Measurements from ENCODE around the gene ITPA.
A peak's percentile ranks its signal among the peaks of the same experiment; 100 is the strongest.
"Not testable (repeated sequence)": the region's sequence is repeated elsewhere in the genome, so short reads cannot be mapped to it uniquely, and the experiment has no call there.

The ITPA gene

DNA sequence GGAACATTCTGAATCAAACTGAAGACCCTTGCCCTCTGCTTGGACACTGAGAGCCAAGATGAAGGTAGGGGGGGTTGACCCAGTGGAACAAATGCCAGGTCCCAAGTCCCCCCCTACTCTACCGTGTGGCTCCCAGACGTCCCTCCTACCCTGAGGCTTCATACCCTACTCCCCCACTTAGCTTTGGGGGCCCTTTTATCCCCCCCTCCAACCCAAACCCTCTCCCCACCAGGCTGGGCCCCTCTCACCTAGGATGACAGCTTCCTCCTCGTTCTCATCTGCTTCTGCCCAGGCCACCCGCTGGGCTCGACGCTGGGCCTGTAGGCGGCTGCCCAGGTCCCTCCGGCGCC is 6.4 kb upstream of the ITPA start:
- DNase-seq, result no peak

DNA sequence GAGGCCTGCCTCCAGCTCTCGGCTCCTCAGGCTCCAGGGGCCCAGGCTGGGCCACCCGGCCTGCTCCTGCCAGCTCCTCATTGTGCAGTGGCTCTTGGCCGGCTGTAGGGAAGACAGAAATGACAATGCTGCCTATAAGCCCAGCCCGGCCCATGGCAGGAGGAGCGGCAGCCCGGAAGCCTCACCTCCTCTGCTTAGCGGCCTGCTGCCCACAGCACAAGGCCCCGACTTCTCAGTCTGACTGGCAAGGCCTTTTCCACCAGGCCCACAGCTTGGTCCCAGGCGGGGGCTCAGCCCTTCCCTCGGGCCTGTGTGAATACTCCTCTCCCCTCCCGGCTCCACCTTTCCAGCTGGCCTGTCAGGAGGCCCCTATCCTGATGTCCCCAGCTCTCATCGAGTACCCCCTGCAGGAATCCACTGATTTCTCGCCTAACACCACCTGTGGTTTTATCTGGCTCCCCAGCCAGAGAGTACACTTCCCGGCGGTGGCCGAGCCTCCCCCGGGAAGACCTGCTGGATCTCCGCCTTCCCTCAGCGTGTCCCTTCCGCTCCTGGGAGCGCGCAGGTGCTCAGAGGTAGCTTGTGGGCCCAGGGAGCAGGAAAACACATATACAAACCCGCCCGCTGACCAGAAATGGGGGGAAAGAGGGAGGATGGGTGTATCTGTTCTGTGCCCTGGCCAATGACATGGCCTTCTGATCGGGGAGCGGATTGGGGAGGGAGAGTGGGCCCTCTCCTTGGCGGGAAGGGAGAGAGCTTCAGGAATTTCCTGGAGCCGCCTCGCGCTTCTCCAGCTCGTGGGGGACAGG is 5.8 kb upstream of the ITPA start:
- DNase-seq, result peak; percentile 58

DNA sequence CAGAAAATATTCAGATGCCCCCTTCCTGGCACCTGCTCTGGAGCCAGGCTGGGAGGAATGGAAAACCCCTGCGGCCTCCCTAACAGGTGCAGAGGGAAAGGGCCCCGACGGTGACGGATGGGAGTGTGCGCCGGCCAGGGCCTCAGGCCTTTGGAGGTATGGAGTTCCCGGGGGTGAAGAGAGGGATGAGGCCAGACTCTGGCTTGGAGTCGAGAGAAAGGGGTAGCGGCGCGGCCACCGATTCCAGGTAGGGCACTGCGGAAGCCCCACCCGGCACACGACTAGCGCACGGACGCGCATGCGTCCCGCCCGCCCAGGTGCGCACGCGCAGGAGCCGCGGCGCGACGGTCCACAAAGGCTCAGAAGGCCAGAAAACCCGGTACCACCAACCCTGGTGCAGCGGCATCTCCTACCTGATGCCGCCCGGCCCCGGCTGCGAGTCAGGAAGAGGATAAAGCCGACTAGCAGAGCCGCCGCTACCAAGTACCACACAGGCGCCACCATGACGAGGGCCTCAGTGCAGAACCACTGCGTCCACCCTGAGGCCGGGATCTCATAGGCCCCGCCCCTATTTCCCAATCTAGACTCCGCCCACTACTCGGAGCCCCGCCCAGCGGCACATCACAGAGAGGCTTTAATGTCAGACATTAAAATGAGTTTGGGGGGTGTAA is 5.0 kb upstream of the ITPA start, which contains the start of gene DDRGK1:
Gene DDRGK1 (minus strand): TSS at position 559 of the 671 bp plus-strand sequence. CDS start 55 bp downstream, at position 504.
- DNase-seq, result peak; percentile 88

DNA sequence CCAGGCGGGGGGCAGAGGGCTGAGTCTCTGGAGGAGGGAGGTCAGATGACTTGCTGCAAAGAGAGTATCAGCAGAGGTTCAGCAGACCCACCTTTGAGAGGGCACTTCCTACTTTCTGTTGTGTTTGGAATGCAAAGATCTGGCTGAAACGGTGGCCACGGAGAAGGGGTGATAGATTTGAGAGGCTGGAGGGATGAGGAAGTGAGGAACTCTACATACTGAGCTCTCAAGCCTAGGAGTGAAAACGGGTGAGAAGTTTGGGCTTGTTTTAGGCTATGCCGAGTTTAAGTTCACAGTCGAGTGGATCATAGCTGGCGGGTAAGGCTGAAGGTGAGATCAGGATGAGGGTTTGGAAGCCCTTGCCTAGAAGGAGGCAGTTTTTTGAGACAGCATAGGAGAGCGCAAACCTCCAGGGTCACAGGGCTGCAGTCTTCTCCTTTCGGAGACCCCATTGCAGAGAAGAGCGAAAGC is 477 bp upstream of the ITPA start:
- no peak for DNase-seq

DNA sequence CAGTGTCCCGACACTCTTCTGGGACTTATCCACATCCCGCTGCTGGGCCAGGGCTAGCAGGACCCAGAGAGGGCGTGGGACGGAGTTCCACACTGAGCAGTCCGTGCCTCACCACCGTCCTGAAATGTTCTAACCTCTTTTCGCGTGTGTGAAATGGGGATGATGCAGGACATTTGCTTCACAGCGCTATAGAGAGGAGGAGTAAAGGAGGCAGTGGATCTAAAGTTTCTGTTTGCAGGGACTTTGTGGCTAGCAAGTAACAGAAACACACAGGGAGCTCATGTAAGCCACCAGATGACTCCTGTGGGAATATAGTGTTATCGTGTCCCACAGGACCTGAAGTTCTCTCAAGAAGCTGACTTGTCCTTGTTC is 634 bp downstream of the ITPA start:
- no peak for DNase-seq

DNA sequence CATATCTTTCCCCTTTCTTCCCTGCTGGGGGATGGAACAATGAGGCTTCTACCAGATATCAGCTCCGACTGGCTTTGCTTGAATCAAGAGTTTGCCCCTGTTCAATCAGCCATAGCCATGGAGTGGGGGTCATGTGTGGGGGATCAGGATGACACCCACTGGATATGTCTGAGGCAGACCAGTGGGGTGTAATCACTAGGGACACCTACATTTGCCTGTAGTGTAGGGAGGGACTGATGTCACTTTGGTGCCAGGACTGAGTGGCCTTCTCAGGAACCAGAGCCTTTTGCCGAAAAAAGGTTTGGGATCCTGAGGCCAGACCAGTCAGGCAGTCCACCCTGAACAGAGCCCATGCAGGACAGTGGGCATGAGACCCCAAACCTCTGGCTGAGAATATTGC is 1.0 kb downstream of the ITPA start:
- no peak for DNase-seq

DNA sequence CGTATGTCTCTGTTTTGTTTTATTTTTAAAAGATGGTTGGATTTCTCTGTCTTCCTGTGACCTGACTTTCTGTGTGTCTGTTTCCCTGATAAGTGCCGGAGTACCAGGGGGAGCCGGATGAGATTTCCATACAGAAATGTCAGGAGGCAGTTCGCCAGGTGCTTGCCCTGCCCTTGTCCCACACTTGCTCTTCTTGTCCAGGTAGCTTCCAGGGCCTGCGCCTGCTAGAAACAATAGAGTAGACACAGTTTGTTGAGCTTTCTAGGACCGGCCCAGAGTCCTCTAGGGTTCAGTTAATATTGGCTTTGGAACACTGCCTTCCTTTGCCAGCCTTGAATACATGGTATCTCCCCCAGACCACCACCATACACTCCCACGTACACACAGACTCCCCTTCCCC is 3.9 kb downstream of the ITPA start:
- no peak for DNase-seq

DNA sequence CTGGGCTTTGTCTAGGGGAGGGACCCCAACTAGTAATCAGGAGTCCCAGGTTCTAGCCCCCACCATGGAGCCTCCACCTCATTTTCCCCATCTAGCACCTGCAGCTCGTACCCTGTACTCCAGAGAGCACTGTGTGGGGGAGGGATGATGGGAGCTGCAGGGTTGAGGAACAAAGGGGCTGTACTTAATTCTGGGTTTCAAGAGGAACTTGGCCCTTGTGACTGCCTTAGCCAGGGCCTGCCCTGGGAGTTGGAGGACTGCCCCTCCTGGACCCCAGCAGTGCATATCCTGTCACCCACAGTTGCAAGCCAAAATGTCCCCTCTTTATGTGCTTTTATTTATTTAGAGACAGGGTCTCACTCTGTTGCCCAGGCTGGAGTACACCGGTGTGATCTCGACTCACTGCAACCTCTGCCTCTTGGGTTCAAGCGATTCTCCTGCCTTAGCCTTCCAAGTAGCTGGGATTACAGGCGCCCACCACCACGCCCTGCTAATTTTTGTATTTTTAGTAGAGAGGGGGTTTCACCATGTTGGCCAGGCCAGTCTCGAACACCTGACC is 6.1 kb downstream of the ITPA start:
- not testable (repeated sequence) for DNase-seq

DNA sequence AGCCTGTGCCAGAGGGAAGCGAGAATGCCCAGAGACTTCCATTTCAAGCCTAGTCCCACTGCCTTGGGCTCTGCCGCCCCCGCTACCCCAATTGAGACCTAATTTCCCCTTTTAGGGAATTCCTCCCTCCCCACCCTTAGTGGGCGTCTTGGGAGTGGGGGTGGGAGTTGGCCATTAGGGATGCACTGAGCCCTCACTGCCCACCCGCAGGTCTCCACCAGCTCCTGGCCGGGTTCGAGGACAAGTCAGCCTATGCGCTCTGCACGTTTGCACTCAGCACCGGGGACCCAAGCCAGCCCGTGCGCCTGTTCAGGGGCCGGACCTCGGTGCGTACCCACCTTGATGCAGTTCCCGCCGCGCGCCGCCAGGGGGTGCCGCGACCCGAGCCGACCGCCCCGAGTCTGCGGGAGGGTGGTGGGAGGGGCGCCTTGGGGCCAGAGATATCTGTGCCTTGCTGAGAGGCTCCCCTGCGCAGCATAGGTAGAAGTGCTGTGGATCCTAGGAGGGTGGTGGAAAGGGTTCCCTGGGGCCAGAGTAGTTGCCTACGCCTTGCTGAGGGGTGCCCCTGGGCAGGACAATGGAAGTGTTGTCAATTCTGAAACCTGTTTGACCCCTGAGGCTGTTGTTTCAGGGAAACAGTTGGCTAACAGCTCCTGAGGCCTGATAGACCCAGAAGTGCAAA is 9.2 kb downstream of the ITPA start:
- peak; percentile 63 for DNase-seq

DNA sequence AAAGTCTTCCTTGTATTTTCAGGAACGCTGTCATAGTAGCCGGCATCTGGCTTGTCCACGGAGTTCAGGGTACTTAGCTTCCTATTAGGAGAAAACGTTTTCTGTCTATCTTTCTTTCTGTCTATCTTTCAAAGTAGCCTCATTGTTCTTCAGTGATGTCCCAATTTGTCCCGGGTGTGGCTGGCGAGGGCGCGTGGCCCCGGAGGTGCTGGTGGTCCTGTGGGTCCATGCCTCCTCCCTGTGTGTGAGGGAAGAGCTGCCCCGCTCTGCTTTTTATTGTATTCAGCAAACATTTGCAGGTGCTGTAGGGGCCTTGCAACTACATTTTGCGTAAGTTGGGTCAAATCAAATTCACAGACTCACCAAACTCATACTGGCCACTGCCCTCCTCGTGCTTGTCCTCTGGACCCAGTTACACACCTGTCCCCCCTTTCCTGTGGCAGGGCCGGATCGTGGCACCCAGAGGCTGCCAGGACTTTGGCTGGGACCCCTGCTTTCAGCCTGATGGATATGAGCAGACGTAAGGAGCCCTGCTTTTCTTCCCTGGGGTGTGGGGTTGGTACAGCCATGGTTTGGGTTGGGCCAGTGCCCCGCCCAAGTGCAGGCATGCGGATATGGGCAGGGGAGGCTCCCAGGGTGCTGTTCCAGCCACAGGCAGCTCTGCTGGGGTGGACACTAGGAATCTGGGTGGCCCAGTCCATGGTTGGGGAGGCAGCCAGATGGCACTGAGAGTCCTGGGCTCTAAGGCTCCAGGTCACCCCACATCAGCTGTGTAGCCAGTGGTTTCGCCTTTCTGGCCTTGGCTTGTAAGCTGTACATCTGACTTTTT is 12.3 kb downstream of the ITPA start:
- no peak for DNase-seq

DNA sequence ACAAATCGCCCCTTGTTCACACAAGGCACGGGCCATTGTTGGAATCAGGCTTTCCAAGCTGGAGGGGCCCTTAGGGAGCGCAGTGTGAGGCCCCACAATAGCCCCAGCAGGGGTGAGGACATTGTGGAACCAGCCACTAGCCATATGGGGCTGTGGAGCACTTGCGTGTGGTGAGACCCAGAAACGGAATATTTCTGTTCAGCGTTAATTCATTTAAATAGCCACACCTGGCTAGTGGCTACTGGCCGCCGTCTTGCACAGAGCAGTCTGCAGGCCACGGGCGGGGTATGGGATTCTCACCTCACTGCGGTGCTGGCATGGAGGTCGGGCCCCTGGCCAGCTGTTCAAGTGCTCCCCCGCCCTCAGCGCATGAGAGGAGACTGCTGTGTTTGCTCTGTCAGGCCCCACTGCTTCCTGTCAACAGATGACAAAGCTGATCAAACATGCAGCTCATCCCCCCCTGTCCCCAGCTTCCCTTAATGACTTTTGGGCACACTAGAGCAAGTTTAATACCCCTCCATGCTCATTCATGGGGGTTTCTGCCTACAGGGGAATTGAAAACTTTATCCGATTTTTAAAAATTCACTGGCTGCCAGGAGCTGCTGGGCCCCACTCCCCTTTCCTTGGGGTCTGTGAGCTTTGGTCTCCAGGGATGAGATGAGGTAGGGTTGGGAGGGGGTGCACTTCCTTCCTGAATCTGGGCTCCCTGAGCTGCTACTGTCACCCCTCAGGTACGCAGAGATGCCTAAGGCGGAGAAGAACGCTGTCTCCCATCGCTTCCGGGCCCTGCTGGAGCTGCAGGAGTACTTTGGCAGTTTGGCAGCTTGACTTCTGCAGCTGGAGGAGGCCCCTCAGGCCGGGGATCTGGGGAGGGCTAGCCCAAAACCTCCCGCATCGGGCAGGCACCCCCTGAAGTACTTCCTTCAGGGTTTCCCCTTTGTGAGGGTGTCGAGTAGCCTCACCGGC is 13.6 kb downstream of the ITPA start:
- DNase-seq, result peak; percentile 99

DNA sequence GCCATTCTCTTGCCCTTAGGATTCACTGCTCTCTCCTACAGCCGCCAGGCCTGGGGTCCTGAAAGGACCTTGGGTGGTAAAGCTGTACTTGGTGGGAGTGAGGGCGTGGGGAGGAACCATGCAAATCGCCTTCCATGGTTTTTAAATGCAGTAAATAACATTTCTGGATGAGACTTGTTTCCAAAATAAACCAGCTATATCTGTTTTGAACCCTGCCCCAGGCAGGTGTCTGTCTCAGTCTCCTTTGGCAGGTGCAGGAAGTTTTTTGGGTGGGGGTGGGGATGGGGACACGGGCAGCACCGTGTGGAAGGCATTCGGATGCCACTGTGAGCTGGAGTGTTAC is 14.3 kb downstream of the ITPA start:
- no peak for DNase-seq

DNA sequence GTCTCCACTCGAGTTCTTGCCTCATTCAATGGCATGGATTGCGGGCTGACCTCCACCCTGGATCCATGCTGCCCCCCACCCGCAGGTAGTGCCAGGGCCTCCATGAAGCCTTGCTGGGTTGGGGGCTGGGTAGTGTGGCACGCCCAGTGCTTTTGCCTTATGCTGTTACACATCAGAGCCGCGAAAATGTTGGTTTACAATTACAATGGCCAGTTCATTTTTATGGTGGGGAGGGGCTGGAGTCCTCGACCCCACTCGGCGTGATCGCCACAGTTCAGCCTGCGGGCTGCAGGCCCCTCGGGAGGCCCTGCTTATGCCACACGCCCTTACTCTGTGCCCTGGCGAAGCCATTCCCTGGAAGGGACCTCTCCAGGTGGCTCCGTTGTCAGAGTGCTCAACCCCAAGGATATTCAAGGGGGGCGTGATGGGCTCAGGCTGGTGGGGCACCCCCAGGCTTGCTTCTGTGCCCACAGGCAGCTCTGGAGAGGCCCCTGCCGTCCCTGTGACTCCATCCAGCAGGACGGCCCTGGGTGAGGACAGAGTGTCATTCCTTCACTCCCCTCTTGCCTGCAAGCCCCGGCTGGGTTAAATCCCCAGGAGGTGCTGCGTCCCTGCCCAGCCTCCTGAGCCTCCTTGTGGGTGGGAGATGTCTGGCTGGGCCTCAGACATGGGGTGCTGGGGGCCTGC is 14.8 kb downstream of the ITPA start:
- DNase-seq, result no peak

DNA sequence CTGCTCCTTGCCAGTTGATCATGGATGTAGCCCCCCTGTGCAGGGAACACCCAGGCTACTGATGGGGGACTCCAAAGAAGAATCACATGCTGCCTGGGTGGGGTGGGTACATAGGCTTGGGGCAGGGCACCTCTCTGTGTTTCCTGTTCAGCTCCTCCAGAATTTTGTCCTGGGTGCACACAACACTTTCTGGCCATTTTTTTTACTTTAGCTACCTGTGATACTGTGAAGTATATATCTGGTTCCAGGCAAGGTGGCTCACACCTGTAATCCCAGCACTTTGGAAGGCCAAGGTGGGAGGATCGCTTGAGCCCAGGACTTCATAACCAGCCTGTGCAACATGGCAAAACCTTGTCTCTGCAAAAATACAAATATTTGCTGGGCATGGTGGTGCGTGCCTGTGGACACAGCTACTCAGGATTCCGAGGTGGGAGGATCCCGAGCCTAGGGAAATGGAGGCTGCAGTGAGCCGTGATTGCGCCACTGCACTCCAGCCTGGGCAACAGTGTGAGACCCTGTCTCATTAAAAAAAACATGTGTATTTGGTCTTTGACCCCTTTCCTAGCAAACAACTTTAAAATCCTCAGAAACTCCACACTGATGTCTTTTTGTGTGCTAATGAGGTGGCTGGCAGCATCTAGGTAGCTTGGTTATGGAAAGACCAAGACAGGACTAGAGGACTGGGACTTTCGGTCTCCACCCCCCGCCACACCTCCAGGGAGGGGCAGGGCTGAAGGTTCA is 15.6 kb downstream of the ITPA start:
- DNase-seq, result peak; percentile 19

DNA sequence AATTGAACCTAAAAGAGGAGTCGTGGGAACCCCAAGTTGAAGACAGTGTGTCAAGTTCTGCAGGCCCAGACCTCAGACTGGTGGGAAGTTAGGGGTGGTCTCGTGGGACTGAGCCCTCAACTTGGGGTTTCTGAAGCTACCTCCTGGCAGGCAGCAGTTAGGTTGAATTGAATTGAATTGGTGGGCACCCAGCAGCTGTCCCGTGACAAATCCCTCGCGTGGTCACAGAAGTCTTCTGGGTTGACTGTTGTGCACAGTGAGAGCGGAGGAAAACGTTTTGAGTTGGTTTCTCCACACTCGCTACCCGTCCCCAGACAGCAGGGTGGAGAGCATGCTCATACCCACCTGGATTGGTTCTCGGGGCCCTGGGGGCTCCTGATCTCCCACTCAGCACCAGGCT is 16.8 kb downstream of the ITPA start:
- DNase-seq, result no peak

DNA sequence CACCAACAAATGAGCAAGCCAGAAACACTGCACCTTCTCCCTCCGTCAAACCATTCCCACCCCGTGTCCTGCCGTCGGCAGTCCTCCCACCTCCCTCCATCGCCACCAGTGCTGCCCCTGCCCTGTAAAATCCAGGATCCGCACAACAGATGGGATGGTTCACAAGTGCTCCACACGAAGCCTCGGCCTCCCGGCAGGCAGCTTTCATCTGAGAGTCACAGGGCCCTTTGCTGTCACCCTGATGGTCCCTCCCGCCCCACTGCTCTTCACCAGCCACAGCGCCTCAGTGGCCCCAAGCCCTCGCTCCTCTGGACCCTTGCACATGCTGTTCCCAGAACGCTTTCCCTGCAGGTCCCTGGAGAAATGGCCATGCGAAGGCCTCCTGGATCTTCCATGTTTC is 17.6 kb downstream of the ITPA start:
- DNase-seq, result no peak

DNA sequence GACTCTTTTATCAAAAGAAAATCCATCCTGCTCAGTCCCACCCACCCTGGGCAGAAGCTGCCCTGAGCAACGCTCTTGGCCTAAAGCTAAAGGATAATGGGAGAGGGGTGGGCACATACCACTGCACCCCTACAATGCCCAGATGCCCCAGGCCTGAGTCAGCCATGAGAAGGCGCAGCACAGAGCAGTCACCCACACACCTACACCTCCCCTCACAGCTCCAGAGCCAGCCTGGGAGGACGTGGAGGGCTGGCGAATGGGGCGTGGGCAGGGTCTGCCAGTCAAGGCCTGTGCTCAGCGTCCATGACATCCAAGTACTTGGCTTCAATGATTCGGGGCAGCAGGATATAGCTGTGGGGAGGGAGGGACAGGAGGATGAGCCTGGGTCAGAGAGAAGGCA is 18.2 kb downstream of the ITPA start:
- no peak for DNase-seq

DNA sequence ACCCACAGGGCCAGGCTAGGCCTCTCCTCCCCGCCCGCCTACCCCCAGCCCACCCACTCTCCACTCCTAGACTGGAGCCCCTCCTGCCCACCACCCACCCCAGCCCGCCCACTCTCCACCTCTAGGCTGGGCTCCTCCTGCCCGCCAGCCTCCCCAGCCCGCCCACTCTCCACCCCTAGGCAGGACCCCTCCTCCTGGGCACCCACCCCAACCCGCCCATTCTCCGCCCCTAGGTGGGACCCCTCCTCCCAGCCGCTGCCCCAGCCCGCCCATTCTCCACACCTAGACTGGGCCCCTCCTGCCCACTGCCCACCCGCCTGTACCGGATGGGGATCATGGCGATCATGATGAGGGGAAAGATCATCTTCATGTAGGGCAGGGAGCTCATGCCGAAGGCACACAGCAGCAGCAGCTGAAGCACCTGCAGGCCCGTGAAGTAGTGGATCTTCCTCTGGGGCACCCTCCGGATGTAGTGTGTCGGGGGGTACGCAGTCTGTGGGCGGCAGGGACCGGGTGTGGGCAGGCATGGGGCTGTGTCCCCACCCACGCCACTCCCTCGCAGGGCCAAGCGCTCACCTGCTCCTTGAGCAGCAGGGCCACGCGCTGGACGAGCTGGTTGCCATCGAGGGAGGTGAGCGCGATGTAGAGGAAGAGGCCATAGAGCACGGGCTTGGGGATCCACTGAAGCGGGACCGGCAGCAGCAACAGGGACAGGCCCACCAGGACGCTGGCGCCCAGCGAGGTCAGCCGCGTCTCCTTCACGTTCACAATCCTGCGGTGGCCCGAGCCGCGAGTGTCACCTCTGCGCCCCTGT is 18.8 kb downstream of the ITPA start:
- DNase-seq, result no peak

DNA sequence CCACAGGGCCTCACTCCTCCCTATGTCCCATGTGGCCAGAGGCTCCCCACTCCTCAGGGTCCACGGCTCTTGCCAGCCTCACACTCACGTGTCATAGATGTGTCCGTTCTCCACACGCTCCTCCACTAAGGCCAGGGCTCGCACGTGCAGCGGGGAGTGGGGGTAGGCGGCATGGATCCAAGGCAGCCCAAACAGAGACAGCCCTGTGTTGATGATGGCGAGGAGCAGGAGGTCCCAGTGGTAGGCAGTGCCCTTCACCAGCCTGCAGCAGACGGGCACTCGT is 19.4 kb downstream of the ITPA start:
- no peak for DNase-seq

DNA sequence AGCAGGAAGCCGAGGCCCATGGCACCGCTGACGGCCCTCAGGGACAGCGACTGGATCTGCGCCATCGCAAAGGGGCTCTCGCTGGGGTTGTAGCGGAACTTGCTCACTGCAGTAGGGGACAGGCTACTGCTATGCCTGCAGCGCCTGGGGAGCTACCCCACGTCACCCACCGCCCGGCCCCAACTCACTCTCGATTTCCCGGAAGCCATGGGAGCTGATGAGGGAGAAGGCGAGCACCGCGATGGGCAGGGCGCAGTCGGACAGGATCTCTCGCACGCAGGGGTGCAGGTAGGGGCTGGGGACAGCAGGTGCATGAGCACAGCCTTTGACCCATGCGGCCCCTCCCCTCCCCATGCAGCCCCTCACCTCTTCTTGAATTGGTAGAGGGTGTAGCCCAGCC is 19.9 kb downstream of the ITPA start:
- DNase-seq, result no peak

Data from NCI-H510A (cell line).